MG63 (cell line): Measurements from ENCODE around the gene ADAM23. TPM values are rescaled to one million over a fixed set of nuclear protein-coding genes. Genes with fewer than 3 reads are reported as not detected.
A peak's percentile ranks its signal among the peaks of the same experiment; 100 is the strongest.
"Not testable (repeated sequence)": the region's sequence is repeated elsewhere in the genome, so short reads cannot be mapped to it uniquely, and the experiment has no call there.

ENCODE experiments used
- DNase-seq: peaks from one replicate; pipeline ENCODE4 v3.0.0-alpha.2; 2020
- H3K27me3 ChIP-seq: fragments of 250-450 bp; sonication (Bioruptor Pico); 2 replicates; pipeline ENCODE4 v1.5.1; 2020; ENCODE audit warnings: mild to moderate bottlenecking, moderate library complexity
- H3K36me3 ChIP-seq: fragments of 250-450 bp; sonication (Bioruptor Pico); 2 replicates; pipeline ENCODE4 v1.5.1; 2020; ENCODE audit warnings: mild to moderate bottlenecking, moderate library complexity
- H3K4me3 ChIP-seq: fragments of 250-450 bp; sonication (Bioruptor Pico); 2 replicates; pipeline ENCODE4 v1.5.1; 2020; ENCODE audit warnings: mild to moderate bottlenecking, moderate library complexity
- H3K9me3 ChIP-seq: fragments of 250-450 bp; sonication (Bioruptor Pico); 2 replicates; pipeline ENCODE4 v1.5.1; 2020; ENCODE audit warnings: mild to moderate bottlenecking, moderate library complexity
- total RNA-seq: library from RNA; depleted of rRNA; stranded (reverse); fragments of >200 nt; shearing (Covaris generic); gene quantifications from 2 replicates; pipeline ENCODE4 v1.2.3, GENCODE V29; 2014; ENCODE audit warnings: low replicate concordance; rRNA removed

Gene ADAM23, protein sequence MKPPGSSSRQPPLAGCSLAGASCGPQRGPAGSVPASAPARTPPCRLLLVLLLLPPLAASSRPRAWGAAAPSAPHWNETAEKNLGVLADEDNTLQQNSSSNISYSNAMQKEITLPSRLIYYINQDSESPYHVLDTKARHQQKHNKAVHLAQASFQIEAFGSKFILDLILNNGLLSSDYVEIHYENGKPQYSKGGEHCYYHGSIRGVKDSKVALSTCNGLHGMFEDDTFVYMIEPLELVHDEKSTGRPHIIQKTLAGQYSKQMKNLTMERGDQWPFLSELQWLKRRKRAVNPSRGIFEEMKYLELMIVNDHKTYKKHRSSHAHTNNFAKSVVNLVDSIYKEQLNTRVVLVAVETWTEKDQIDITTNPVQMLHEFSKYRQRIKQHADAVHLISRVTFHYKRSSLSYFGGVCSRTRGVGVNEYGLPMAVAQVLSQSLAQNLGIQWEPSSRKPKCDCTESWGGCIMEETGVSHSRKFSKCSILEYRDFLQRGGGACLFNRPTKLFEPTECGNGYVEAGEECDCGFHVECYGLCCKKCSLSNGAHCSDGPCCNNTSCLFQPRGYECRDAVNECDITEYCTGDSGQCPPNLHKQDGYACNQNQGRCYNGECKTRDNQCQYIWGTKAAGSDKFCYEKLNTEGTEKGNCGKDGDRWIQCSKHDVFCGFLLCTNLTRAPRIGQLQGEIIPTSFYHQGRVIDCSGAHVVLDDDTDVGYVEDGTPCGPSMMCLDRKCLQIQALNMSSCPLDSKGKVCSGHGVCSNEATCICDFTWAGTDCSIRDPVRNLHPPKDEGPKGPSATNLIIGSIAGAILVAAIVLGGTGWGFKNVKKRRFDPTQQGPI
- total RNA-seq, result 1.1 and 1.2 TPM in 2 replicates

DNA sequence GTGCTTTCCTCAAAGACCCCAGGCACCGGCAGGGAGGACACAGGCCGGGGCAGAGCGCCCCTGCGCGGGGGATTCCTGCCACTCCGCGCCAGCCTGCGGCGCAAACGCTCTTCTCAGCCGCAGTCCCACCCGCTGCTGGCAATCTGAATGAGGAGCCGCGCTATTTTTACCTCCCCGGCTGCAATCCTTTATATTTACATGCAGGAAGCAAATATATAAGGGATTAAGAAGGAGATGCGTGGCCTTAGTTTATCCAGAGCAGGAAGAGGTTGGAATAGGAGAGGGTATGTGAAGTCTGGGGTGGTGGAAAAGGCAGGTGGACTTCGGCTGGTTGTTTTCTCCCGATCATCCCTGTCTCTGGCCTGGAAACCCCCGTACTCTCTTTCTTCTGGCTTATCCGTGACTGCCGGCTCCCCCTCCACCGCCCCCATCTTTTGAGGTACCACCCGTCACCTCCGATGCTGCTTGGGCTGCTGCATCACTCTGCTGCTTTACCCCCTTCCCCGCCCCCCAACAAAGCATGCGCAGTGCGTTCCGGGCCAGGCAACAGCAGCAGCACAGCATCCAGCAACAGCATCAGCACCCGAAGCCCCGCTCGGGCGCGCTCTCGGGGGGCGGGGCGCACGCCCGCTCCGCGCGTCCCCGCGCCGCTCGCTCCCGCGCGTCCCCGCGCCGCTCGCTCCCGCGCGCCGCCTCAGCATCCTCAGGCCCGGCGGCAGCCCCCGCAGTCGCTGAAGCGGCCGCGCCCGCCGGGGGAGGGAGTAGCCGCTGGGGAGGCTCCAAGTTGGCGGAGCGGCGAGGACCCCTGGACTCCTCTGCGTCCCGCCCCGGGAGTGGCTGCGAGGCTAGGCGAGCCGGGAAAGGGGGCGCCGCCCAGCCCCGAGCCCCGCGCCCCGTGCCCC lies at the start of gene ADAM23:
Gene ADAM23 (plus strand): TSS at position 700 of the 902 bp plus-strand sequence. CDS start 335 bp downstream, outside the sequence.
- Histone ChIP-seq H3K9me3 (no peaks in the 10 kb centered on the region), H3K4me3 (peak within 1 kb of the TSS; percentile 52), H3K36me3 (no peaks in the 10 kb centered on the region), H3K27me3 (peaks cover 10% of the 10 kb centered on the region; the same call in 1 of the 2 replicates)
- DNase-seq, result peak; percentile 62

DNA sequence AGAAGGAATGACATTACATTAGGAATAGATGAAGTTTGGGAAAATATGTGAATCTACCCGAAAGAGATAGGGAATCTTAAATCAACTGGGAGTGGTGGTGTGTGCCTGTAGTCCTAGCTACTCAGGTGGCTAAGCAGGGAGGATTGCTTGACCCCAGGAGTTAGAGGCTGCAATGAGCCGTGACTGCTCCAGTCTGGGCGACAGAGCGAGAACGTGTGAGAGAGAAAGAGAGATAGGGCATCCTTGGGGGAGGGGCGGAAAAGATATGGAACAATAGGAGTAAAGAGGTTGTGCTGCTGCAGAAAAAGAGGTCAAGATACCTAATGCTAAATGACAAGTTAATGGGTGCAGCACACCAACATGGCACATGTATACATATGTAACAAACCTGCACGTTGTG lies 47.1 kb upstream of the ADAM23 start:
- no peak for DNase-seq
- H3K4me3 ChIP-seq, result no peak overlapping the region
- peaks cover 10% of the 10 kb centered on the region; the same call in 1 of the 2 replicates for H3K9me3 ChIP-seq
- H3K36me3 ChIP-seq, result no peaks in the 10 kb centered on the region
- H3K27me3 ChIP-seq, result no peaks in the 10 kb centered on the region

DNA sequence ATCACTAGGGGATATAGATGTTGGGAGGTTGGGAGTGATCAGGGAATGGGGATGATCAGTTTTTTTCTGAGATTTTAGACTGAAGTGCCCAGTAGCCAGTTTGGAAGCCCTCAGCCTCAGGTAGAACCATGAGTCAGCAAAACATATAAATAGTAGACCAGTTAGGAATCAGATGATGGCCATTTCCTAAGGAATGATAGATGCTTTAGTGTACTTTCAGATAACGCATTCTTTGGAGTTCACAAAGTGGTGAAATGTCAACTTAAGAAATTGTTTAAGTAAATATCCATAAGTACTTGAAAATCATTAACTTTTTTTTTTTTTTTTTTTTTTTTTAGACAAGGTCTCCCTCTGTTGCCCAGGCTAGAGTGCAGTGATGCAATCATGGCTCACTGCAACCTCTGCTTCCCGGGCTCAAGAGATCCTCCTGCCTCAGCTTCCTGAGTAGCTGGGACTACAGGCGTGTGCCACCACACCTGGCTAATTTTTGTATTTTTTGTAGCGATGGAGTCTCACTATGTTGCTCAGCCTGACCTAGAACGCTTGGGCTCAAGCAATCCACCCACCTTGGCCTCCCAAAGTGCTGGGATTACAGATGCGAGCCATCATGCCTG lies 40.3 kb upstream of the ADAM23 start:
- not testable (repeated sequence) for H3K36me3 ChIP-seq, H3K9me3 ChIP-seq, DNase-seq, H3K4me3 ChIP-seq, H3K27me3 ChIP-seq

DNA sequence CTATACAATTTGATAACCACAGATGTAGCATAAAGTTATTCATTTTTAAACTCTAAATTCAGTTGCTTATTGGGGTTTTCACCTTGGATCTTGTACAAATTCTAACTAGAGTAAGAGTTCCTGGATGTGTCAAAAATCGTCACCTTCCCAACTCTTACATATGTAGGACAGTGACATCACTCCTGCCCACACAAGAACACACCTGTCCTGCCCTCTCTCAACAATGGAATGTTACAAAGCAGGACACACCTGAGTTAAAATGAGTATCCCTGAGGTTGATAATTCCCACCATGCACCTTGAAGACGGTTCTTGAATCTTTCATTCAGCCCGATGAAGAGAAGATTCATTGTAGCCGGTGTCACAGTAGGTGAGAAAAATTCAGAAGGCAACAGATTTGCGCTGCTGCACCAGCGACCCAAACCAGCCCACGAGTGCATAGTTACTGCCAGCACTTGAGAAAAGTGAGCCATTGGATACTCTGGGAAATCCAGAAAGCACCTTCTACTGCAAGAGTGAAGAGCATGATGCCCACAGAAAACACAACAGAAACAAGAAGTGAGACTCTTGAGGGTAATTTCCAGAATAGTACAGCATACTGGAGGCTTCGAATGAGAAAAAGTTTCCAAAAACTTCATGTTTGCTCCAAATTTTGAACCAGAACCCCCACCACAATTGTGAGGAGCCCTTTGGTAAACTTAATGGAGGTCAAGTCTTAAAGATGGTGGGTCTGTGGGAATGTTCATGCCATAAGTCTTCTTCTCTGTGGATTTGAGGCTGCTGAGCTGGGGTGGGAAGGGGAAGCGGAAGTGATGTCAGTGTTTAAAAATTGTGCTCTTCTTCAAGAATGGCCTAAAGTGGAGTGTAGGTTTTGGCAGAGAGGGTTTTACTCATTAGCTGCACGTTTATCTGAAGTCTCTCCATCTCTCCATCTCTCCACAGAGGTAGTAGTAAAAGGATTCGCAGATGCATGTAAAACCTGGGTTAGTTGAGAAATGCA lies 34.7 kb upstream of the ADAM23 start:
- DNase-seq, result no peak
- Histone ChIP-seq H3K4me3 (no peak overlapping the region), H3K9me3 (no peaks in the 10 kb centered on the region), H3K36me3 (no peaks in the 10 kb centered on the region), H3K27me3 (no peaks in the 10 kb centered on the region)

DNA sequence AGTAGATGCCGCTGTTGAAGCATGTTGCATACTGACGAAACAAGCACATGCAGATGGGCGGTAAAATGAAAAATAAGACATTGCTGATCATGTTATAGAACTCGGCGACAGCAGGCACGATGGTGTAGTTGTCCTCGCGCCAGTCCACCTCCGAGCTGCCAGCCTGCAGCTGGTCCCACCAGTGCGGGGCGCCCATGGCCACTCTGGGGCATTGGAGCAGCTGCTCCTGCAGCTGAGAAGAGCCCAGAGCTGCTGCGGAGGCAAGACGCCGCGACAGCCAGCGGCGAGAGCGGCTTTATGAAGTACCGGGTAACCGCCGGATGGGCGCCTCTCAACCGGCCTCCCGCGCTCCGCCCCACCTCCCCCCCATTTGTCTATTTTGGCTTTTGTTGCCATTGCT lies 32.6 kb upstream of the ADAM23 start:
- no peaks in the 10 kb centered on the region for H3K36me3 ChIP-seq
- no peaks in the 10 kb centered on the region for H3K9me3 ChIP-seq
- no peaks in the 10 kb centered on the region for H3K27me3 ChIP-seq
- H3K4me3 ChIP-seq, result no peak overlapping the region
- no peak for DNase-seq

DNA sequence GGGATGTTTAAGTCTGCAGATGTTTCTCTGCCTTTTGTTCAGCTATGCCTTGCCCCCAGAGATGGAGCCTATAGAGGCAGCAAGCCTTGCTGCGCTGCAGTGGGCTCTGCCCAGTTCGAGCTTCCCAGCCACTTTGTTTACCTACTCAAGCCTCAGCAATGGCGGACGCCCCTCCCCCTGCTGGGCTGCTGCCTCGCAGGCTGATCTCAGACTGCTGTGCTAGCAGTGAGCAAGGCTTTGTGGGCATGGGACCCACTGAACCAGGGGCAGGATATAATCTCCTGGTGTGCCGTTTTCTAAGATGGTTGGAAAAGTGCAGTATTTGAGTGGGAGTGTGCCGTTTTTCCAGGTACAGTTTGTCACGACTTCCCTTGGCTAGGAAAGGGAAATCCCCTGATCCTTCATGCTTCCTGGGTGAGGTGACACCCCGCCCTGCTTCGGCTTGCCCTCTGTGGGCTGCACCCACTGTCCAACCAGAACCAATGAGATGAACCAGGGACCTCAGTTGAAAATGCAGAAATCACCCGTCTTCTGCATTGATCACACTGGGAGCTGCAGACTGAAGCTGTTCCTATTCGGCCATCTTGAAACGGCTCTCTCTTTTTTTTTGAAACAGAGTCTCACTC lies 27.6 kb upstream of the ADAM23 start:
- Histone ChIP-seq H3K9me3 (0 out of 2 replicates have a peak, but pooled peaks cover 4% of the 10 kb centered on the region), H3K36me3 (no peaks in the 10 kb centered on the region), H3K27me3 (no peaks in the 10 kb centered on the region), H3K4me3 (no peak overlapping the region)
- no peak for DNase-seq

DNA sequence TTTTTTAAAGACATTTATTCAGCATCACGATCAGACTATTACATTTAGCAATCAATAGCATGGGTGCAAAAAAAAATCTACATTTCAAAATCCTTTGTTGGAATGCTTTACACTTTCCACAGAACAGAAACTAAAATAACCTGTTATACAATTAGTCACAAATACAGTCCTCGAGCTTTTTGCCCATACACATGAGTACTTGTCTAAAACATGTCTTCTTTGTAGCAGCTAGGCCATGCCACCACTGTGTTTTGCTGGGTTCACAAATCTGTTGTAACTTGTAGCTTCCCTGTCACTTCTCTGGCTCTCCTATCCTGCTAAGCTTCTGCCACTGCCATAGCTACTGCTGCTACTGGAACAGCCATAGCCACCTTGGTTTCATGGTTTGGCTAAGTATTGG lies 24.4 kb upstream of the ADAM23 start:
- DNase-seq, result no peak
- Histone ChIP-seq H3K36me3 (no peaks in the 10 kb centered on the region), H3K27me3 (no peaks in the 10 kb centered on the region), H3K9me3 (0 out of 2 replicates have a peak, but pooled peaks cover 4% of the 10 kb centered on the region), H3K4me3 (no peak overlapping the region)

DNA sequence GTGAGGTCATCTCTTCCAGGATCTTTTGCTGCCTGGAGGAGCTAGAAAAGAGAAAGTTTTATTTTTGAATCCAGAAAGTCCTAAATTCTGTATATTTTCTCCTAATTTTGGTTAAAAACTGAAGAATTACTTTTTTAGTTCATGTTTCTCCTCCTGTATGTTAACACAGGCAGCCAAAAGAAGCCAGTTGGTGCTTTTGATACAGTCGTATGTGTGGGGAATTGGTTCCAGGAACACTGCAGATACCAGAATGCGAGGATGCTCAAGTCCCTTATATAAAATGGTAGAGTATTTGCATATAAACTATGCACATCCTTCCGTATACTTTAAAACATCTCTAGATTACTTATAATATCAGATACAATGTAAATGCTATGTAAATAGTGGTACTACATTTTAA lies 22.6 kb upstream of the ADAM23 start:
- Histone ChIP-seq H3K4me3 (no peak overlapping the region), H3K36me3 (no peaks in the 10 kb centered on the region), H3K9me3 (0 out of 2 replicates have a peak, but pooled peaks cover 4% of the 10 kb centered on the region), H3K27me3 (no peaks in the 10 kb centered on the region)
- no peak for DNase-seq

DNA sequence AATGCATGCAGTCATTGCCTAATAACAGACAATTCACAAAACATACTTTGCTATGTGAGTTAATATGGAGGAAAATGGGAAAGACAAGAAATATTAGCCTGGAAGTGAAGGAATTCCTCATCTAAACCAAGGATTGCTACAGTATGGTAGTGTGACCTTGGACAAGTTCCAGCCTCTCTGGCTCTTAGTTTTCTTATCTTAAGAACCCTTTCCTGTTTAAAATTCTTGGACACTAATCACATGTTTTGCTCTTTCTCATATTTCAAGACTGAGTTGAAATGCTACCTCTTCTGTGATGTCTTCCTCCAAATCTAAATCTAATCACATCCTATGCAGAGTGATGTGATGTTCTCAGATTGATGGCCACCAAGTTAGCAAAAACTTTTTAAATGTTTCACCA lies 20.8 kb upstream of the ADAM23 start:
- Histone ChIP-seq H3K4me3 (no peak overlapping the region), H3K27me3 (no peaks in the 10 kb centered on the region), H3K36me3 (no peaks in the 10 kb centered on the region), H3K9me3 (0 out of 2 replicates have a peak, but pooled peaks cover 4% of the 10 kb centered on the region)
- no peak for DNase-seq

DNA sequence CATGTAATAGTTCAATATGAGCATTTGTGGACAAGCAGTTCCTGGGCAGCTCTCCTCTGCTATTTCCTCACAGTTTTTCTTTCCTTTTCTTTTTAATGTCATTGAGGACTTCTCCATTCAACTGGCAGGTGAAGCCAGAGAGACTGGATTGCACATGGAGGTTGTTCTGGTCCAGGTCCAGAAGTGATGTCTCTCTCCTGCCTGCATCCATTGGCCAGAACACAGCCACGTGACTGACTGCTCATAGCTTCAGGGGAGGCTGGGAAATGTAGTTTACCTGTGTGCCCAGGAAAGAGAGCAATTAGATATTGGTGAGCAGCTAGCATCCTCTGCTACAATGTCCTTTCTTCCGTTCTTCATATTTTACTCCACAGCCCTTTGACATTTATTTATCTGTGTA lies 20.2 kb upstream of the ADAM23 start:
- Histone ChIP-seq H3K4me3 (no peak overlapping the region), H3K9me3 (0 out of 2 replicates have a peak, but pooled peaks cover 4% of the 10 kb centered on the region), H3K27me3 (no peaks in the 10 kb centered on the region), H3K36me3 (no peaks in the 10 kb centered on the region)
- no peak for DNase-seq

DNA sequence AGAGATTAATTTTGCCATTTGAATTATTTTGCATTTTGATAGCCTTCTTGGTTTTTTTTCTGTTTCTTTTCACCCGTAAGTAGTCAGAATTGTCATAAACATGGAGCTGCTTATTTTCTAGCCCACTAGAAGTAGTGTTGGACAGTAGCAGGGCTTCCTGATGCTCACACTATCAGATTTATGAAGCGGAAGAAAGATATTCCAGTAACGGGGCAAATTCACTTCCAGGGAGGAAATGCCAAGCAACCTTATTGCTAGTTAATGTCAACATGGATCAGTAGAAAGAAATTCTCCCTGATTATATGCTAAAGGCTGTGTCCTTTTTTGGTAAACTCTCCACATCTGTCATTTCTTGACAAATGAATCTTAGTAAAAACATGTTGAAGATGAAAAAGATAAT lies 19.2 kb upstream of the ADAM23 start:
- DNase-seq, result no peak
- Histone ChIP-seq H3K36me3 (no peaks in the 10 kb centered on the region), H3K4me3 (no peak overlapping the region), H3K27me3 (no peaks in the 10 kb centered on the region), H3K9me3 (no peaks in the 10 kb centered on the region)

DNA sequence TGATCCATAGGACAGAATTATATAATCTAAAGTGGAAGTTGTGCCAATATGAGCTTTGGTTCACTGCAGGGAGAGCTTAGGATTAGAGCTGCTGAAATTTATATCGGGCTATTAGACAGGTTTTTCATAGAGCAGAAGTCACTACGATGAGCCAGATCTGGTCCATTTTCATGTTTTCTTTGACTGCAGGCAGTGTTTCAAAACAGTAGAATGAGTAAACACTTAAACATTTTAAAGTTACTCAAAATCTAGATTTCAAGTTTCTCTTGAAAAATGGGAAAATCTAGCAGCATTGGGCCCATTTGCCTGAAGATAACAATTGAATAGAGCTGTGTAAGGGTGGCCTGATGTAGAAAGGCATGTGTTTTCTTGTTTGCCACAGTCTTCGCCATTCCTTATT lies 14.5 kb upstream of the ADAM23 start:
- Histone ChIP-seq H3K9me3 (no peaks in the 10 kb centered on the region), H3K36me3 (no peaks in the 10 kb centered on the region), H3K4me3 (no peak overlapping the region), H3K27me3 (no peaks in the 10 kb centered on the region)
- no peak for DNase-seq

DNA sequence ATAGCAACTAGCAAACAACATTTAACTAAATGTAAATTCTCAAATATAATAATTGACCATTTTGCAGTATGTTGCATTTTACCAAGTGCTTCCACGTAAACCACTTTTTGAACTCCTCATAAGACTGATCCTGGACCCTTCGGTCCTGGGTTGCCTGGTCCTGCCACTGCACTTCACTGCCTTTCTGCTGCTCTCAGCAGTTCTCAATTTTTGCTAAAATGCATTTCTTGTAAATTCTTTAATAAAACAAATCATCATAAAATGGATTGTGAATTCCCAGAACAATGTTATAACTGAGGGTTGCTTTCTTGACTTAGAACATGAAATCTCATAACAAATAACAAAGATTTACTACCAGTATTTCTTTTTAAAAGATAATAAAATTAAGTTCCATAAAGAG lies 12.9 kb upstream of the ADAM23 start:
- Histone ChIP-seq H3K4me3 (no peak overlapping the region), H3K9me3 (no peaks in the 10 kb centered on the region), H3K36me3 (no peaks in the 10 kb centered on the region), H3K27me3 (no peaks in the 10 kb centered on the region)
- DNase-seq, result no peak

DNA sequence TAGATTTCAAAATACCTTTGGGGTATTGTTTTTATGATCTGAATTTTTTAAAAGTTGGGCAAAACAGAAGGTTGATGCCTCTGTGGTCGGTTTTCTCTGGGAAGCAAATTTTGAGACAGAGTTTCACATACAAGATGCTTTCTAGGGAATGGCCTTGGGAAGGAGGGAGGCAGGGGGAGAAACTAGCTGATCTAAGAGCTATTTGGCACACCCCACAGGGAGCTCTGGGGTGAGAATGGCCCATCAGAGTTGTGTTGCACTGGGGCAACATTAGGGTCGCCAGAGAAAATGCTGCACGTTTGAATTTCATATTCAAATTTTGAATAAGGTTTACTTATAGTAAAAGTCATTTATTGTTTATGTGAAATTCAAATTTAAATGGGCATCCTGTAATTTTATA lies 11.9 kb upstream of the ADAM23 start:
- DNase-seq, result no peak
- H3K36me3 ChIP-seq, result no peaks in the 10 kb centered on the region
- H3K9me3 ChIP-seq, result no peaks in the 10 kb centered on the region
- H3K4me3 ChIP-seq, result no peak overlapping the region
- no peaks in the 10 kb centered on the region; the same call in 1 of the 2 replicates for H3K27me3 ChIP-seq
